Sigmoid colon (tissue), 4 donors: Measurements from ENCODE around the gene PCID2.

ENCODE experiments used
- POLR2A ChIP-seq, 2 donors: fragments of 450-650 bp; IDR thresholded peaks; one replicate each; pipeline ENCODE4 v1.6.1; 2016; ENCODE audit warnings: antibody characterized with exemption in 2 of 2, mild to moderate bottlenecking in 2 of 2, moderate library complexity in 2 of 2
- POLR2AphosphoS5 ChIP-seq, 4 donors: sonication (generic); formaldehyde crosslinking; IDR thresholded peaks; one replicate each; pipeline ENCODE4 v1.6.1; 2017; ENCODE audit warnings: antibody characterized with exemption in 4 of 4

GRCh38 chr13:113184568-113185440 is 23.7 kb downstream of the PCID2 start:
- no peak for TF ChIP-seq POLR2AphosphoS5 (IDR thresholded peaks at IDR 0.05)
- TF ChIP-seq POLR2A (IDR thresholded peaks at IDR 0.05) = no peak
